Tibial nerve (tissue), 4 donors: ENCODE results near the gene SLC22A1. TPM values are rescaled to one million over a fixed set of nuclear protein-coding genes. Genes with fewer than 3 reads are reported as not detected.

Experiments
- DNase-seq, 2 donors: peaks; one replicate each; pipeline ENCODE4 v3.0.0-alpha.2; 2019; ENCODE audit warnings: low spot score in 2 of 2
- H3K27ac ChIP-seq, 4 donors: fragments of 200-600 bp; sonication (generic) in 3 of 4; one replicate each; pipeline ENCODE4 v1.5.1; 2017 to 2019; ENCODE audit warnings: mild to moderate bottlenecking in 1 of 4
- H3K27me3 ChIP-seq, 2 donors: fragments of 200-600 bp; sonication (generic) in 1 of 2; one replicate each; pipeline versions ENCODE4 v1.5.1 to v1.6.0; 2017 to 2019
- H3K36me3 ChIP-seq, 3 donors: fragments of 200-600 bp; sonication (generic); one replicate each; pipeline ENCODE4 v1.5.1; 2018 to 2019
- H3K4me1 ChIP-seq, 4 donors: fragments of 200-600 bp; sonication (generic) in 3 of 4; one replicate each; pipeline ENCODE4 v1.5.1; 2017 to 2019
- H3K4me3 ChIP-seq, 4 donors: fragments of 200-600 bp; sonication (generic) in 3 of 4; one replicate each; pipeline ENCODE4 v1.5.1; 2017 to 2019; ENCODE audit warnings: mild to moderate bottlenecking in 1 of 4, moderate library complexity in 1 of 4
- H3K9me3 ChIP-seq, 4 donors: fragments of 200-600 bp; sonication (generic) in 3 of 4; one replicate each; pipeline ENCODE4 v1.5.1; 2017 to 2019
- CTCF ChIP-seq, 5 experiments: fragments of 200-600 bp in 3 of 5; fragments of 450-650 bp in 2 of 5; sonication (generic) in 3 of 5; IDR thresholded peaks; one replicate each; pipeline ENCODE4 v1.5.1; 2016 to 2019; ENCODE audit warnings: antibody characterized with exemption in 5 of 5, mild to moderate bottlenecking in 3 of 5, moderate library complexity in 2 of 5
- EP300 ChIP-seq, 2 donors: sonication (generic); formaldehyde crosslinking; IDR thresholded peaks; one replicate each; pipeline ENCODE4 v1.6.1; 2017; ENCODE audit warnings: antibody characterized with exemption in 2 of 2, mild to moderate bottlenecking in 1 of 2
- POLR2A ChIP-seq, 2 donors: fragments of 450-650 bp; IDR thresholded peaks; one replicate each; pipeline ENCODE4 v1.6.1; 2017; ENCODE audit warnings: antibody characterized with exemption in 2 of 2, mild to moderate bottlenecking in 2 of 2, moderate library complexity in 2 of 2
- WGBS, 2 donors: methylation state at CpG; one replicate each; pipeline ENCODE4 v1.1.5; 2018; 5-methylcytosine and 5-hydroxymethylcytosine counted together
- total RNA-seq, 4 donors: library from RNA; depleted of rRNA; stranded (reverse); fragments of >200 nt; gene quantifications; one replicate each; pipeline ENCODE4 v1.1.0, GENCODE V29; 2016

The SLC22A1 gene
- total RNA-seq, 4 donors from 2014 or later, result 1.3 to 5.5 (median 2.3) TPM

- no peak for DNase-seq
- Histone ChIP-seq H3K4me3 (no peak overlapping the region), H3K9me3 (no peaks in the 10 kb centered on the region), H3K36me3 (peaks cover 0 to 96% (median 37%) of the 10 kb centered on the region in 3 donors), H3K27me3 (no peaks in the 10 kb centered on the region), H3K27ac (no peak overlapping the region), H3K4me1 (no peaks in the 10 kb centered on the region)
- WGBS, 2 donors, result 94 to 96% methylated on average over 19 to 23 of the region's 23 CpGs
- TF ChIP-seq POLR2A (IDR thresholded peaks at IDR 0.05), result no peak
- TF ChIP-seq CTCF (IDR thresholded peaks at IDR 0.05), result no peak
- no peak for TF ChIP-seq EP300 (IDR thresholded peaks at IDR 0.05)
Observed at GRCh38 chr6:160078883-160079685, 42.5 kb upstream of the SLC22A1 start.

GRCh38 chr6:160079686-160080043 is 42.0 kb upstream of the SLC22A1 start:
- TF ChIP-seq POLR2A (IDR thresholded peaks at IDR 0.05), result no peak
- no peaks in the 10 kb centered on the region for H3K27me3 ChIP-seq
- H3K9me3 ChIP-seq, result no peaks in the 10 kb centered on the region
- H3K36me3 ChIP-seq, result peaks cover 0 to 96% (median 39%) of the 10 kb centered on the region in 3 donors
- no peak overlapping the region for H3K4me3 ChIP-seq
- WGBS, 2 donors, result 91 to 98% methylated on average over 12 of the region's 12 CpGs
- H3K27ac ChIP-seq, result no peak overlapping the region
- no peak for DNase-seq
- no peaks in the 10 kb centered on the region for H3K4me1 ChIP-seq

GRCh38 chr6:160080097-160080496 is 41.5 kb upstream of the SLC22A1 start:
- DNase-seq, result no peak
- Histone ChIP-seq H3K4me3 (no peak overlapping the region), H3K4me1 (no peaks in the 10 kb centered on the region), H3K36me3 (peaks cover 0 to 96% (median 43%) of the 10 kb centered on the region in 3 donors), H3K27me3 (no peaks in the 10 kb centered on the region), H3K27ac (no peak overlapping the region), H3K9me3 (no peaks in the 10 kb centered on the region)
- WGBS, 2 donors, result 95 to 98% methylated on average over 17 of the region's 17 CpGs
- TF ChIP-seq CTCF (IDR thresholded peaks at IDR 0.05) (no peak), POLR2A (IDR thresholded peaks at IDR 0.05) (no peak), EP300 (IDR thresholded peaks at IDR 0.05) (no peak)

GRCh38 chr6:160081398-160081797 is 40.2 kb upstream of the SLC22A1 start:
- DNase-seq, result no peak
- Histone ChIP-seq H3K9me3 (no peaks in the 10 kb centered on the region), H3K27me3 (no peaks in the 10 kb centered on the region), H3K4me3 (no peak overlapping the region), H3K27ac (no peak overlapping the region), H3K36me3 (peaks cover 0 to 96% (median 49%) of the 10 kb centered on the region in 3 donors), H3K4me1 (no peaks in the 10 kb centered on the region)
- 90 to 96% methylated on average over 11 of the region's 11 CpGs for WGBS, 2 donors
- TF ChIP-seq POLR2A (IDR thresholded peaks at IDR 0.05), result no peak
- TF ChIP-seq CTCF (IDR thresholded peaks at IDR 0.05), result no peak
- no peak for TF ChIP-seq EP300 (IDR thresholded peaks at IDR 0.05)

DNA sequence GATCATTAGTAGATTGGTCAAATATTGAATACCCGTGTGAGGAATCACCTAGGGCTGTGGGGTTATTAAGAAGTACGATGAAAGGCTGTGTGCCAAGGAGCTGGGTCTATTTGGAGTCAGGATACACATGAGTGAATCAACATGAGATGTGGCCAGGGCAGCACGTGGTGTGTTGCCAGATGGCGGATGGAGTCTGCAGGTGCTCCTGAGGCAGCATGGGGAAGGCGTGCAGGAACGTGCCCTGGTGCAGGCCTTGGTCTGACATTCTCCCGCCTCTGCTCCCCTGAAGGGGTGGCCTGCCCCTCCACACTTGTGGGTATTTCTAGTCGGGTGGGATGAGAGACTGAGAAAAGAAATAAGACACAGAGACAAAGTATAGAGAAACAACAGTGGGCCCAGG is 39.0 kb upstream of the SLC22A1 start:
- peaks cover 0 to 97% (median 49%) of the 10 kb centered on the region in 3 donors for H3K36me3 ChIP-seq
- TF ChIP-seq CTCF (IDR thresholded peaks at IDR 0.05) (no peak), POLR2A (IDR thresholded peaks at IDR 0.05) (no peak), EP300 (IDR thresholded peaks at IDR 0.05) (no peak)
- 86 to 95% methylated on average over 8 of the region's 8 CpGs for WGBS, 2 donors

More for the DNA sequence above, 39.0 kb upstream of the SLC22A1 start:
- no peak overlapping the region for H3K4me3 ChIP-seq
- H3K27ac ChIP-seq, result no peak overlapping the region
- H3K9me3 ChIP-seq, result no peaks in the 10 kb centered on the region
- no peaks in the 10 kb centered on the region for H3K4me1 ChIP-seq
- H3K27me3 ChIP-seq, result no peaks in the 10 kb centered on the region
- DNase-seq, result no peak
